ENCODE data around the gene KRT77.

The KRT77 gene

DNA sequence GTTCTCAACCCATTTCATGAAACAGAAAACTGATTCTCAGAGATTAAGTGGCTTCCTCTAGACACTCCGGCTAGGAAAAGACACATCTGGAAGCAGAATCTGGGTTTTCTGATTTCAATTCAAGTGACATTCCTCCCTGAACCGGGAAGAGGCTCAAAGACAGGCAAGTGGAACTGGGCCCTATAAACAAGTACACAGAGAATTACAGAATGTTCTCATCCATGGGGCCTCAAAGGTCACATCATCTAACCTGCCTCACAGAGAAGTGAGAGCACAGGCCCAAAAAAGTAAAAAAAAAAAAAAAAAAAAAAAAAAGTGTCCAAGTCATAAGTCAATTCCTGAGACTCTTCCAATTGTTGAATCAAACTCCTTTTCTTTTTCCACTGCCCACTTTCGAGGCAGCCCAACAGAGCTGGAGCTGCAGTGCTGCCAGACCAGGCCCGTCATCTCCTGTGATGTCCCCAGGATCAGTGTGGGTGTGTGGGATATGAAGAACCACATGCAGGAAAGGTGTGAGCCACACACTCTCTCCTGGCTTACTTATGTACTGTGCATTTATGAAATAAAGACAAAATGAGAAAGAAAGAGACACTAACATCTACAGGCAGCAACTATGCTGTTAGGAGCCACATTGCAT lies 20.3 kb downstream of the KRT77 start:
- Mint-ChIP-seq H3K36me3 (ENCODE audit: low read depth) (no peaks in the 10 kb centered on the region), H3K9me3 (no peaks in the 10 kb centered on the region), H3K4me3 (no peak overlapping the region), H3K4me1 (ENCODE audit: low read depth) (peaks cover 11% of the 10 kb centered on the region), H3K27ac (no peak overlapping the region), H3K27me3 (ENCODE audit: low read depth) (peaks cover 29% of the 10 kb centered on the region)

DNA sequence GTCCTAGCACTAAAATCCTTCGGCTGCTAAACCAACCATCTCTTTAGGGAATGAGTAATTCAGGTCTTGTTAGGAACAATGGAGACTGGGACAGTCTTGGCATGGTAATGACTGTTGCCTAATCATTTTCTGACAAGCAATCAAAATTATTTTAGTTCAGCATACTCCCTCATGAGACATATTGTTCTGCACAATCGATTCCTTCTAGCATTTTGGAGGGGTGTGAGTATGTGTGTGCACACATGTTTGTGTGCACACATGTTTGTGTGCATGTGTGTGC lies 21.0 kb downstream of the KRT77 start:
- H3K4me1 Mint-ChIP-seq (ENCODE audit: low read depth) = peaks cover 11% of the 10 kb centered on the region
- peaks cover 26% of the 10 kb centered on the region for H3K27me3 Mint-ChIP-seq (ENCODE audit: low read depth)
- H3K4me3 Mint-ChIP-seq = no peak overlapping the region
- H3K9me3 Mint-ChIP-seq = no peaks in the 10 kb centered on the region
- H3K27ac Mint-ChIP-seq = no peak overlapping the region
- no peaks in the 10 kb centered on the region for H3K36me3 Mint-ChIP-seq (ENCODE audit: low read depth)

DNA sequence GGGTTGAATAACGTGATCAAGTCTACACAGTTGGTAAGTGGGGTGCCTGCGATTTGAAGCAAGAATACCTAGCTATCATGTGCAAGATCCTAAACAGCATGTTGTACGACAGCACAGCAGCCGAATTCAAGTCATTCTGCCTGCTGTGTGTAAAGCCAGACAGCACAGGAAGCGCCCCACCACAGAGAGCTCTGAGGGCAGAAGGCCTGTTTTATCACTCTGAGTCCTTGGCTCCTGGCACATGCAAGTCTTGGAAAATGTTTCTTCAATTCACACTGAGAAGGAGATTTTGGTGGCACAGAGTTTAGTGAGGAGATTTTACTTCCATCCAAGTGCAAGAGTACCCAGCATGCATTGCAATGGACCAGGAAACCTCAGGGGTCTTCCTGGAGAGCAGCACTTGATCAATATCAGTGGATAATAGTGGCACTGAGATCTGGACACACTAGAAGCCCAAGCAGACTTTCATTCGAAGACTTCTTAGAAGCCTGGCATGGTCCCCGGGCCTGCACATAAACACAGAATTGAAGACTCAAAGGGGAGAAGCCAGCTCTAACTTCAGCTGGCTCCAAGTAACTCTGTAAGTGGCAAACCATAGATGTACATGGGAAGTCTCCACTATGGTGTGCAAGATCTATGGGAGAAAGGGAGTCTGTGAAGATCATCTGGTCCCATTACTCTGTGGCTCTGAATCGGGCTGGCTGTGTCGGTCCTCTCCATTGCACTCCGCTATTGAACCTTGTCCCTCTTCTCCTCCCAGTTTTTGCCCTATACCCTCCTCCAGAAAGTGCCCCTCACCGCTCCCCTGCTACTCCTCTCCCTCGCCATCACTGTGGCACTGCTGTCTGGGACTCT lies 21.6 kb downstream of the KRT77 start:
- no peaks in the 10 kb centered on the region for H3K9me3 Mint-ChIP-seq
- peaks cover 12% of the 10 kb centered on the region for H3K4me1 Mint-ChIP-seq (ENCODE audit: low read depth)
- no peaks in the 10 kb centered on the region for H3K36me3 Mint-ChIP-seq (ENCODE audit: low read depth)
- no peak overlapping the region for H3K4me3 Mint-ChIP-seq
- H3K27ac Mint-ChIP-seq = no peak overlapping the region
- peaks cover 26% of the 10 kb centered on the region for H3K27me3 Mint-ChIP-seq (ENCODE audit: low read depth)

GRCh38 chr12:52680363-52680762 lies 23.0 kb downstream of the KRT77 start, which contains the start of gene KRT1:
TSS of gene KRT1 (minus strand) at chr12:52680407. CDS start at chr12:52680348, 59 bp downstream.
- Mint-ChIP-seq H3K27ac (no peak within 1 kb of the TSS), H3K36me3 (ENCODE audit: low read depth) (no peaks in the 10 kb centered on the region), H3K4me1 (ENCODE audit: low read depth) (peaks cover 12% of the 10 kb centered on the region), H3K27me3 (ENCODE audit: low read depth) (peaks cover 26% of the 10 kb centered on the region), H3K4me3 (no peak within 1 kb of the TSS), H3K9me3 (no peaks in the 10 kb centered on the region)

GRCh38 chr12:52679875-52680274 lies 23.4 kb downstream of the KRT77 start:
- H3K4me1 Mint-ChIP-seq (ENCODE audit: low read depth) = peaks cover 12% of the 10 kb centered on the region
- H3K27ac Mint-ChIP-seq = no peak overlapping the region
- H3K36me3 Mint-ChIP-seq (ENCODE audit: low read depth) = no peaks in the 10 kb centered on the region
- H3K4me3 Mint-ChIP-seq = no peak overlapping the region
- peaks cover 27% of the 10 kb centered on the region for H3K27me3 Mint-ChIP-seq (ENCODE audit: low read depth)
- no peaks in the 10 kb centered on the region for H3K9me3 Mint-ChIP-seq

DNA sequence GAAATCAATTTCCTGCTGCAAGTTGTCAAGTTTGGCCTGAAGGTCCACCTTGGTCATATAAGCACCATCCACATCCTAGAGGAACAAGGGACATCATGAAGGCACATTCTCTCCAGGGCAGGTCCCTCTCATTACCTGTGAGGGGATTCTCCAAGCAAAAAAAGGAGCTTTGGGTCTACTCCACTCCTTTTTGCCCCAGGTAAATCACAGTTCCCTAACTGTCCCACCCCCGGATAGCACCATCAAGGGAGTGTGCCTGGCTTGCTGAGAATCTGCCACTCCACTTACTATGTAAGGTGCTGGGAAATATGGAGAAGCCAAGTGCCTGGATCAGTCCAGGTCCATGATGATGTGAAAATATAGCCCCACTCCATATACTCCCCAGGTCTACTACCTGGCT lies 25.7 kb downstream of the KRT77 start:
- Mint-ChIP-seq H3K4me3 (no peak overlapping the region), H3K4me1 (ENCODE audit: low read depth) (peaks cover 12% of the 10 kb centered on the region), H3K9me3 (no peaks in the 10 kb centered on the region), H3K27me3 (ENCODE audit: low read depth) (peaks cover 35% of the 10 kb centered on the region), H3K27ac (no peak overlapping the region), H3K36me3 (ENCODE audit: low read depth) (no peaks in the 10 kb centered on the region)

GRCh38 chr12:52677126-52677525 lies 26.2 kb downstream of the KRT77 start:
- Mint-ChIP-seq H3K36me3 (ENCODE audit: low read depth) (no peaks in the 10 kb centered on the region), H3K27ac (no peak overlapping the region), H3K4me1 (ENCODE audit: low read depth) (peaks cover 12% of the 10 kb centered on the region), H3K27me3 (ENCODE audit: low read depth) (peaks cover 35% of the 10 kb centered on the region), H3K9me3 (no peaks in the 10 kb centered on the region), H3K4me3 (no peak overlapping the region)

DNA sequence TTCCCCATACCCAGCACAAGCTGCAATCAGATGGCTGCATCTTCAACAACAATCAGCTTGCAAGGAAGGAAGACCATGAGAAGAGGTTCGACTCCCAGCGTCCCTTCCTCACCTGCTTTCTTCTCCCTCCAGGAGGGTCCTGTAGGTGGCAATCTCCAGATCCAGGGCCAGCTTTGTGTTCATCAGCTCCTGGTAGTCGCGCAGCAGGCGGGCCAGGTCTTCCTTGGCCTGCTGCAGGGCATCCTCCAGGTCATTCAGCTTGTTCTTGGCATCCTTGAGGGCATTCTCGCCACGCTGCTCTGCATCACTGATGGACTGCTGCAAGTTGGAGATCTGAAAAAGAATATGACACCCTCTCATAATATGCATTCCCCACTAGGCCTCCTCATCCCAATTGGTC lies 27.2 kb downstream of the KRT77 start:
- H3K36me3 Mint-ChIP-seq (ENCODE audit: low read depth) = no peaks in the 10 kb centered on the region
- H3K27ac Mint-ChIP-seq = no peak overlapping the region
- peaks cover 5% of the 10 kb centered on the region for H3K4me1 Mint-ChIP-seq (ENCODE audit: low read depth)
- H3K4me3 Mint-ChIP-seq = no peak overlapping the region
- H3K9me3 Mint-ChIP-seq = no peaks in the 10 kb centered on the region
- peaks cover 29% of the 10 kb centered on the region for H3K27me3 Mint-ChIP-seq (ENCODE audit: low read depth)

DNA sequence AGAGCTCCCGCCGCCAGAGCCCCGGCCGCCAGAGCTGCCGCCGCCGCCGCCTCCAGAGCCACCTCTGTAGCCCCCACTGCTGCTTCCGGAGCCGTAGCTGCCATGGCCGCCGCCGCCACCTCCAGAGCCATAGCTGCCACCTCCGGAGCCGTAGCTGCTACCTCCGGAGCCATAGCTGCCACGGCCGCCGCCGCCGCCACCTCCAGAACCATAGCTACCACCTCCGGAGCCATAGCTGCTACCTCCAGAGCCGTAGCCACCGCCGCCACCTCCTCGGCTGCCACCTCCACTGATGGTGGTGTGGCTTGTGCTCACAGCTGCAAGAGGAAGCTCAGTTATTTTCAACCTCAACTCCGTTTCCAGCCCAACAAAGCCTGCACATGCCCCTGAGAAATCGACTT lies 28.0 kb downstream of the KRT77 start:
- Mint-ChIP-seq H3K36me3 (ENCODE audit: low read depth) (no peaks in the 10 kb centered on the region), H3K9me3 (no peaks in the 10 kb centered on the region), H3K4me3 (no peak overlapping the region), H3K27ac (no peak overlapping the region), H3K27me3 (ENCODE audit: low read depth) (peaks cover 22% of the 10 kb centered on the region), H3K4me1 (ENCODE audit: low read depth) (peaks cover 1% of the 10 kb centered on the region)

DNA sequence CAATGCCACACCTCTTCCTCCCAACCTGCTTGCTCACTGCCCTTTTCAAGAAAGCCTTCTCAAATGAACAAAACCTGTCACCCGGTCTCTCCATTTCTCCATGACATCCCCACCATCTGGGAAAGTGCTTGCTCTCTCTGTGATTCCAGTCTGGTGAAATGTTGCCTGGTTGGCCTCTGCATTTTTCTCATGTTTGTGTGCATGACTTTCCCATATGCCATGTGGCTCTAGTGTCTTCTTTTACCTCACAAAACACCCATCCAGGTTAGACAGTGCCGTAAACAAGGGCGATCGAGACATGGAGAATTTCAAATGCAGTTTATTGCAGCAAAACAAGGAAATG lies 28.9 kb downstream of the KRT77 start:
- H3K9me3 Mint-ChIP-seq = no peaks in the 10 kb centered on the region
- no peaks in the 10 kb centered on the region for H3K36me3 Mint-ChIP-seq (ENCODE audit: low read depth)
- H3K27ac Mint-ChIP-seq = no peak overlapping the region
- no peak overlapping the region for H3K4me3 Mint-ChIP-seq
- H3K4me1 Mint-ChIP-seq (ENCODE audit: low read depth) = peaks cover 1% of the 10 kb centered on the region
- H3K27me3 Mint-ChIP-seq (ENCODE audit: low read depth) = peaks cover 26% of the 10 kb centered on the region

DNA sequence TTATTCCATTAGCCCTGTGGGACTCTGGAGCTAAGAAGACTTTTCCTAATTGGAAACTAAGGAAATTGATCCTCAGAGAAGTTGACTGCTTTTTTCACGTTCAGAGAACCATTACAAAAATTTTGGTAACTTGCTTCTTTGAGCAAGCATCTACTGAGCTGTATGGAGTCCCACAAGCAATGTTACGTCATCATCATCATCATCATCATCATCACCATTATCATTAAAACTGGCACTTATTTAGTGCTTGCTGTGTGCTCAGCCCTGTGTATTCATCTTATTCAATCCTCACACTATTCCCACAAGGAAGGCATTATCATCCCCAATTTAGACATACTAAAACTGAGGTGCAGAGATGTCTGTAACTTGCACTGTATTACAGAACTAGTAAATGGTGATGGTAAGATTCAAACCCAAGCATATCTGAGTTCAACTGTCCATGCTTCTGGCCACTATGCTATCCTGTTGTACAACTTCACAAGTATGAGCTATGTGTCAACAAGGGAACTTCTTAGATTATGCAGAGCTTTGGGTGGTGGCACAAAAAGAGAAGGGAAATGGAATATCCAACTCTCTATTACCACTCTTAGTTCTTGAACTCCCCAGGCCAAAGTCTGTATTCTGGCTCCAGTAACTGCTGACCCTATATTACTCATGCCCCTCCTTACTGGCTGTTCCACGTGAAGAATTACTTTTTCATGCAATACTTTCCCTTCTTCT lies 29.5 kb downstream of the KRT77 start:
- Mint-ChIP-seq H3K4me1 (ENCODE audit: low read depth) (peaks cover 1% of the 10 kb centered on the region), H3K4me3 (no peak overlapping the region), H3K27me3 (ENCODE audit: low read depth) (peaks cover 26% of the 10 kb centered on the region), H3K9me3 (no peaks in the 10 kb centered on the region), H3K27ac (no peak overlapping the region), H3K36me3 (ENCODE audit: low read depth) (no peaks in the 10 kb centered on the region)

DNA sequence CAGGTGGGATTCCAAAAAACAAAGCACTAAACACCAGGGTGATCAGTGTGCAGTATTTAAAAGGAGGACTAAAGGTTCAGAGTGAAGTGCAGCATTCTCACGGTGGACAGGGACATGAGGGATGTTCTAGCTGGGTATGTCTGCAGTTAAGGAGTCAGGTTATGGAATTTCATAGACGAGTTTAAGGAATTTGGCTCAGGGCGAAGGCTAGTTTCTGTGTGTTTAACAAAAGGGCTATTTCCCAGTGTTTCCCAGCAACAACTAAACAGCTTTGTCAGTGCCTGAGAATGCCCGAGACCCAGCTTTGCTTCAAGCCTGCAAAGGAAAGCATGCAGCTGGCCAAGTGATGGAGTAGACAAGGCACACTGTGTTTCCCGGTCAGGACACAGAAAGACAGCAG lies 30.1 kb downstream of the KRT77 start:
- Mint-ChIP-seq H3K9me3 (no peaks in the 10 kb centered on the region), H3K4me3 (no peak overlapping the region)

DNA sequence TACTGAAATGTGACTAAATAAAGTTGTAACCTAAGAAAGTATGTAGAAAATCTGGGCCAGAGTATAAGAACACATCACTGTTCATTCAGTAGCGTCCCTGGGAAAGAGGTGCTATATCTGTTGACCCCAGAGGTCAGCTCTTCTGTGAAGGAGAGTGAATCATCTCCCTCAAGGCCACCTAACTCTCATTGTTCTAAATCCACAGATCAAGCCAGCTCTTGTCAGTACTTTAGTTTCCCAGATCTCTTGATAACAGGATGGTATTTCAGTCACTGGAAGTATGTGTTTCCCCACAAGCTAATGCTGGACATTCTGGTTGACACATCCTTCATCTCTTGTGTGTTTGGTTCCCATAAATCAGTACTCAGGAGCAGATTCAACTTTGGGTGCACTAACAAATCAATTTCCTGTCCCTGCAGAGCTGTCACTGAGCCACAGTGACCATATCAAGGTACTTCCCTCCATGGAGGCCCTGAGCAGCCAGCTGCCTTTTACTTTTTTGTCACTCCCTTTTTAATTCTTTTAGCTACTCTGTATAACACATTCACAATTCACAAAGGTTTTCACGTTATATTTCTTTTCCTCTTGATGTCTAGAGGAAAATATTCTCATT lies 30.9 kb downstream of the KRT77 start:
- Mint-ChIP-seq H3K36me3 (ENCODE audit: low read depth) (no peaks in the 10 kb centered on the region), H3K4me3 (no peak overlapping the region), H3K27ac (no peak overlapping the region), H3K4me1 (ENCODE audit: low read depth) (peaks cover 1% of the 10 kb centered on the region), H3K27me3 (ENCODE audit: low read depth) (peaks cover 26% of the 10 kb centered on the region), H3K9me3 (no peaks in the 10 kb centered on the region)

More for the DNA sequence above, 30.1 kb downstream of the KRT77 start:
- Mint-ChIP-seq H3K36me3 (ENCODE audit: low read depth) (no peaks in the 10 kb centered on the region), H3K4me1 (ENCODE audit: low read depth) (peaks cover 1% of the 10 kb centered on the region), H3K27ac (no peak overlapping the region), H3K27me3 (ENCODE audit: low read depth) (peaks cover 26% of the 10 kb centered on the region)

DNA sequence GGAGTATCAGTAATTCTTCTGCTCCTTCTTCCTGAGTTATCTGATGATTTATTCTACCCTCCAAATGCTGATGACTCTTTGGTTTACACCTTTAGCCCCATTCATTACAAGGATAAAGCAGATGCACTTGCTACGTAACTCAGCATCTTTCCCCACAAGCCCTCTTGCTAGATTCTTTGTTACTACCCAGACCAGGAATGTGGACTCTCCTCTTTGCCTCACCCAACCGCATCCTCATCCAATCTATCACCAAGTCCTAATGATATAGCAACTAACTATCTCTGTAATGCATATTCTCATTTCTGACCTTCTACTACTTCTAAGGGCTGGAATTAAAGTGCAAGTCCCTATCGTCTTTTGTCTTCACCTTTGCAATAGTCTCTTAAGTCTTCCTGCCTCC lies 32.4 kb downstream of the KRT77 start:
- Mint-ChIP-seq H3K36me3 (ENCODE audit: low read depth) (no peaks in the 10 kb centered on the region), H3K27ac (no peak overlapping the region), H3K27me3 (ENCODE audit: low read depth) (peaks cover 30% of the 10 kb centered on the region), H3K4me3 (no peak overlapping the region), H3K4me1 (ENCODE audit: low read depth) (no peaks in the 10 kb centered on the region), H3K9me3 (no peaks in the 10 kb centered on the region)

DNA sequence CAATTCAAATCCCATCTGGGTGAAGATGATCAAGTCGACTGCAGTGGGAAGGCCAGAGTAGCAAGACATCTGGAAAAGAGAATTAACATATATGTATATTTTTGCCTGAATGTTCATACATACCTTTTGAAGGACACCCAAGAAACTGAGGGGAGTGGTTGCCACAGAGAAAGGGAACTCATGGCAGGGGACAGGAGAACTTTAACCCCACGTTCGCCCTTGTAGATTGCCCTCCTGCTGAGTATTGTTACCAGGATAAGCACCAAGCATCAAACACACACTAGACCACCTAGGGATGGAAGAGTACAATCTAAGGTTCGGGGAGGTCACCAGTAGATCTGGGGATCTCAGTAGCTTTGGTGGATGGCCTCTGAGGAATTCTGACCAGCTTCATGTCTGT lies 32.8 kb downstream of the KRT77 start:
- Mint-ChIP-seq H3K4me1 (ENCODE audit: low read depth) (no peaks in the 10 kb centered on the region), H3K27ac (no peak overlapping the region), H3K36me3 (ENCODE audit: low read depth) (no peaks in the 10 kb centered on the region)

More for the DNA sequence above, 32.8 kb downstream of the KRT77 start:
- Mint-ChIP-seq H3K27me3 (ENCODE audit: low read depth) (peaks cover 30% of the 10 kb centered on the region), H3K4me3 (no peak overlapping the region), H3K9me3 (no peaks in the 10 kb centered on the region)
